Measurements from ENCODE around the gene FLOT1.

The FLOT1 gene

DNA sequence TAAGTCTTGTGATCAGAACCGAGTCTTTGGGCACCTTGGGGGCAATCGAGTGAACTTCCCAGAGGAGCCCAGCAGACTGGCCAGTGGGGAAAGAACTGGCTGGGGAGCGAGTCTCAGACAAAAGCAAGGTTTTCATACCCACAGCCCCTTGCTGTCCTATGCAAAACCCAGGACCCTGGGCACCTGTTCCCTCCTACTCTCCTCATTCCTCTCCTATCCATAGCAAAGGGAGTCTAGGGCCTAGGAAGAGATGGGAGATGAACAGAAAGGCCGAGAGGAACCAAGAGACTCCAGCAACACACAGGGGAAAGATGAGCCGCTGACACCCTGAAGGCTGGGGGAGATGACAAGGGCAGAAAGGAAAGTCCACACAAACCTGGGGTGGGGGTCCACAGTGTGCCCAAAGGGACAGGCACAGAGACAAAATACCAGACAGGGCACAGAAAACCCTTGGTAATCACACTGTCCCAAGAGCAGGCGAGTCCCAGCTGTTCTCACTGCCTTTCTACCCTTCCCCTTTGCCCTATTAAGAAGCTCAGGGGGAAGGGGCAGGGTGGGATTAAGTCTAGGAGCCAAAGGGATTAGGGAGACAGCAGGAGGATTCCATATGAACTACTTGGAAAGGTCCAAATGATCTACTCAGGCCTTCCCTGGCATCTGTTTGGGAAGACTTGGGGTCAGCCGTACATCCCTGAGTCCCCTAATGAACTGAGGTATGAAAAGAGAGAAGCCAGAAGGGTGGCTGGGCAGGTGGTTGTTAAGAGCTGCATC, 62.5 kb downstream of the FLOT1 start:
- no peak for DNase-seq (ENCODE audit: low spot score)

GRCh38 chr6:30678964-30679726, 63.3 kb downstream of the FLOT1 start:
- peak; percentile 61 for DNase-seq (ENCODE audit: low spot score)
